ENCODE results near the gene SERPINB10.

SERPINB10 gene

GRCh38 chr18:63907664-63908063 lies at the start of gene SERPINB10:
SERPINB10 (plus strand) TSS chr18:63907958; CDS start chr18:63915511, 7,553 bp downstream.
- no peak for DNase-seq

GRCh38 chr18:63858456-63858855 lies 49.3 kb upstream of the SERPINB10 start:
- DNase-seq, result no peak

- no peak for DNase-seq
Measured at GRCh38 chr18:63859781-63860475, 47.8 kb upstream of the SERPINB10 start.

- DNase-seq, result no peak
Measured at GRCh38 chr18:63860531-63860930, 47.2 kb upstream of the SERPINB10 start.

- no peak for DNase-seq
Measured at GRCh38 chr18:63867368-63868125, 40.2 kb upstream of the SERPINB10 start.

- no peak for DNase-seq
Measured at GRCh38 chr18:63868546-63868945, 39.2 kb upstream of the SERPINB10 start.

- no peak for DNase-seq
Measured at GRCh38 chr18:63869374-63869773, 38.4 kb upstream of the SERPINB10 start.

GRCh38 chr18:63869851-63870250 lies 37.9 kb upstream of the SERPINB10 start:
- DNase-seq, result no peak

GRCh38 chr18:63871836-63872235 lies 35.9 kb upstream of the SERPINB10 start:
- no peak for DNase-seq

GRCh38 chr18:63872586-63872985 lies 35.2 kb upstream of the SERPINB10 start:
- DNase-seq, result no peak

- DNase-seq, result peak; percentile 20
Measured at GRCh38 chr18:63878343-63878742, 29.4 kb upstream of the SERPINB10 start.

- peak; percentile 12 for DNase-seq
Measured at GRCh38 chr18:63878925-63879324, 28.8 kb upstream of the SERPINB10 start.

GRCh38 chr18:63879709-63880108 lies 28.0 kb upstream of the SERPINB10 start:
- DNase-seq, result peak; percentile 76

- peak; percentile 82 for DNase-seq
Measured at GRCh38 chr18:63881851-63882250, 25.9 kb upstream of the SERPINB10 start.

GRCh38 chr18:63882333-63883141 lies 25.2 kb upstream of the SERPINB10 start:
- DNase-seq, result peak; percentile 96

- peak; percentile 58 for DNase-seq
Measured at GRCh38 chr18:63883617-63884016, 24.1 kb upstream of the SERPINB10 start.

GRCh38 chr18:63887424-63887823 lies 20.3 kb upstream of the SERPINB10 start, which contains the start of gene SERPINB2:
SERPINB2 (plus strand) TSS chr18:63887705; CDS start chr18:63891445, 3,740 bp downstream.
- DNase-seq, result peak; percentile 12

- DNase-seq, result no peak
Measured at GRCh38 chr18:63888470-63889190, 19.1 kb upstream of the SERPINB10 start.

GRCh38 chr18:63889626-63890025 lies 18.1 kb upstream of the SERPINB10 start:
- DNase-seq, result no peak

- DNase-seq, result no peak
Measured at GRCh38 chr18:63890237-63890949, 17.4 kb upstream of the SERPINB10 start.

- no peak for DNase-seq
Measured at GRCh38 chr18:63890950-63891304, 16.8 kb upstream of the SERPINB10 start.

GRCh38 chr18:63892566-63892965 lies 15.2 kb upstream of the SERPINB10 start:
- DNase-seq, result no peak

Measured in NCI-H226 (cell line).